K562 (cell line): Measurements from ENCODE around the gene ITSN2. TPM values are rescaled to one million over a fixed set of nuclear protein-coding genes. Genes with fewer than 3 reads are reported as not detected.

ENCODE experiments used
- ATAC-seq: fragments of 200-7000 bp; cut with Tn5 transposase; 3 replicates; pipeline ENCODE4 v1.9.1; 2020; ENCODE audit warnings: moderate library complexity
- BruUV-seq: library from RNA; stranded (reverse); fragments of 400-500 nt; replicated peaks from 2 replicates; lab custom pipeline; 2021; lab: Mats Ljungman, UMichigan
- CTCF ChIA-PET: fragments of 300-600 bp; formaldehyde crosslinking; extraction: SDS; loops from one replicate; lab custom pipeline; 2021; ENCODE audit warnings: low intra/inter-chr PET ratio; lab: Yijun Ruan, JAX
- POLR2A ChIA-PET: fragments of 300-600, 350-650 bp; sonication (Branson Sonifier 250); formaldehyde crosslinking; extraction: SDS; loops from one replicate; lab custom pipeline; 2021; ENCODE audit warnings: antibody characterized with exemption, inconsistent platforms; lab: Yijun Ruan, JAX
- DNase-seq, 4 experiments: peaks; one replicate each; pipeline versions ENCODE4 v3.0.0 to v3.0.0-alpha.2; 2011 to 2018; ENCODE audit warnings: low spot score in 3 of 4, mixed read lengths in 3 of 4; ENCODE audit errors: extremely low read depth in 1 of 4
- FAIRE-seq: peaks from 2 replicates; lab custom pipeline; 2011; peaks lifted over from hg19 to GRCh38; lab: Jason Lieb, UNC
- H2AFZ ChIP-seq: 2 replicates; pipeline ENCODE4 v1.6.0; 2011; ENCODE audit warnings: low read depth, low read length, control low read depth, inconsistent platforms
- H3K27ac ChIP-seq: fragments of 200-600 bp; 3 replicates; pipeline ENCODE4 v1.8.0; 2011; ENCODE audit warnings: low read depth, mild to moderate bottlenecking, control low read depth, inconsistent platforms, low read length, moderate library complexity, mixed read lengths; ENCODE audit errors: extremely low read depth
- H3K27me3 ChIP-seq, 2 experiments: fragments of 300-600 bp in 1 of 2; 2 replicates in 1 of 2; 3 replicates in 1 of 2; pipeline versions ENCODE4 v1.6.0 to v1.8.0; 2011; ENCODE audit warnings: inconsistent platforms in 2 of 2, low read length in 2 of 2, mild to moderate bottlenecking in 1 of 2, mixed read lengths in 1 of 2, moderate library complexity in 1 of 2; ENCODE audit not compliant: control insufficient read depth in 2 of 2, insufficient read depth in 2 of 2
- H3K36me3 ChIP-seq: fragments of 300-600 bp; 3 replicates; pipeline ENCODE4 v1.8.0; 2011; ENCODE audit warnings: mild to moderate bottlenecking, low read length, inconsistent platforms; ENCODE audit not compliant: control insufficient read depth, insufficient read depth
- H3K4me1 ChIP-seq, 2 experiments: fragments of 200-600 bp in 1 of 2; replicated peaks in 1 of 2; 2 replicates in 1 of 2; 3 replicates in 1 of 2; pipeline versions ENCODE4 v1.5.1 to v1.8.0; 2011; ENCODE audit warnings: inconsistent platforms in 2 of 2, low read length in 2 of 2, mild to moderate bottlenecking in 1 of 2, mixed read lengths in 1 of 2, moderate library complexity in 1 of 2; ENCODE audit not compliant: control insufficient read depth in 2 of 2, insufficient read depth in 2 of 2
- H3K4me2 ChIP-seq: 2 replicates; pipeline ENCODE4 v1.6.1; 2011; ENCODE audit warnings: low read length, control low read depth, inconsistent platforms, mixed read lengths; ENCODE audit not compliant: insufficient read depth
- H3K4me3 ChIP-seq: fragments of 200-600 bp; sonication (generic), shearing (Covaris generic); 2 replicates; pipeline ENCODE4 v1.5.1; 2016; ENCODE audit warnings: control low read depth, inconsistent platforms
- H3K79me2 ChIP-seq: fragments of 200-600 bp; 3 replicates; pipeline ENCODE4 v1.8.0; 2011; ENCODE audit warnings: low read length, inconsistent platforms; ENCODE audit not compliant: control insufficient read depth, insufficient read depth
- H3K9ac ChIP-seq, 2 experiments: 2 replicates each; pipeline versions ENCODE4 v1.6.0 to v1.6.1; 2011; ENCODE audit warnings: low read depth in 2 of 2, low read length in 2 of 2, control low read depth in 1 of 2, inconsistent platforms in 1 of 2, mild to moderate bottlenecking in 1 of 2, mixed read lengths in 1 of 2; ENCODE audit not compliant: insufficient read depth in 1 of 2
- H3K9me1 ChIP-seq: one replicate; pipeline ENCODE4 v1.6.0; 2011; ENCODE audit warnings: inconsistent platforms, mild to moderate bottlenecking, low read length, moderate library complexity; ENCODE audit not compliant: control insufficient read depth, insufficient read depth
- H3K9me3 ChIP-seq: replicated peaks from 2 replicates; pipeline ENCODE4 v1.5.1; 2011; ENCODE audit warnings: low read depth, low read length, inconsistent platforms; ENCODE audit not compliant: control insufficient read depth, insufficient read depth
- H4K20me1 ChIP-seq: replicated peaks from 2 replicates; pipeline ENCODE4 v1.6.1; 2011; ENCODE audit warnings: low read length, inconsistent platforms, mixed read lengths; ENCODE audit not compliant: control insufficient read depth, insufficient read depth
- ARID2 ChIP-seq: fragments of 450-650 bp; IDR thresholded peaks from 2 replicates; pipeline ENCODE4 v1.6.1; 2017; ENCODE audit warnings: antibody characterized with exemption, mild to moderate bottlenecking
- BRD4 ChIP-seq: fragments of 200-600 bp; sonication (generic); IDR thresholded peaks from 2 replicates; pipeline ENCODE4 v1.6.1; 2017; ENCODE audit warnings: inconsistent platforms
- CAMTA2 ChIP-seq: fragments of 250-450 bp; sonication (Bioruptor Pico); conservative IDR thresholded peaks from 2 replicates; pipeline ENCODE4 v1.5.1; 2022
- CBFA2T3 ChIP-seq: fragments of 450-650 bp; IDR thresholded peaks from 2 replicates; pipeline ENCODE4 v1.6.1; 2017
- GABPB2 ChIP-seq: fragments of 250-450 bp; sonication (Bioruptor Pico); conservative IDR thresholded peaks from 2 replicates; pipeline ENCODE4 v1.5.1; 2021; ENCODE audit warnings: mild to moderate bottlenecking
- HNRNPH1 ChIP-seq: fragments of 200-400 bp; formaldehyde crosslinking; optimal IDR thresholded peaks from 2 replicates; pipeline ENCODE3; 2017; ENCODE audit warnings: low read depth, mild to moderate bottlenecking, low read length, moderate library complexity
- PYGO2 ChIP-seq: fragments of 450-650 bp; IDR thresholded peaks from 2 replicates; pipeline ENCODE4 v1.6.1; 2016; ENCODE audit warnings: mild to moderate bottlenecking, missing genetic modification characterization, moderate library complexity, missing compliant biosample characterization
- RBM39 ChIP-seq: fragments of 200-400 bp; formaldehyde crosslinking; optimal IDR thresholded peaks from 2 replicates; pipeline ENCODE3; 2018; ENCODE audit warnings: low read depth, low read length
- TCF7 ChIP-seq: sonication (generic); IDR thresholded peaks from 2 replicates; pipeline ENCODE4 v1.6.1; 2016; ENCODE audit warnings: antibody characterized with exemption, borderline replicate concordance
- ZBTB7A ChIP-seq: IDR thresholded peaks from 2 replicates; pipeline ENCODE4 v1.6.1; 2011; ENCODE audit warnings: low read depth, mild to moderate bottlenecking, low read length, moderate library complexity, borderline replicate concordance; ENCODE audit not compliant: control insufficient read depth
- ZNF146 ChIP-seq: IDR thresholded peaks from one replicate; pipeline ENCODE4 v1.6.1; 2018; ENCODE audit warnings: missing compliant biosample characterization; ENCODE audit not compliant: unreplicated experiment
- WGBS: fragments of 100-300 bp; shearing (Covaris generic); methylation state at CpG from one replicate; pipeline ENCODE4 v1.1.6; 2016; ENCODE audit warnings: low coverage, mixed read lengths; ENCODE audit not compliant: insufficient coverage; ENCODE audit errors: missing lambda C conversion rate; 5-methylcytosine and 5-hydroxymethylcytosine counted together
- in situ Hi-C: fragments of 300-500 bp; cut with MboI; formaldehyde crosslinking; loops from 4 replicates; pipeline ENCODE4 v1.15.0; 2018; ENCODE audit warnings: inconsistent platforms, mixed read lengths
- intact Hi-C: fragments of 100-400 bp; cut with micrococcal nuclease; formaldehyde crosslinking; loops from 2 replicates; pipeline ENCODE4 v1.14.2; 2022
- polyA plus RNA-seq, 8 experiments: library from polyadenylated mRNA; depleted of rRNA in 4 of 8; stranded (reverse) in 5 of 8; unstranded in 3 of 8; fragments of >200 nt; fragmentation: Nextera tagmentation in 2 of 8; fragmentation: Illumina TruSeq in 1 of 8; extraction: Ambion mirVana in 2 of 8; extraction: Trizol in 1 of 8; gene quantifications; 2 replicates each; pipeline versions ENCODE4 v1.2.1 to v1.2.3, GENCODE V29; 2011 to 2014; ENCODE audit warnings: inconsistent platforms in 1 of 8, missing spikeins in 1 of 8
- total RNA-seq, 7 experiments: library from RNA; depleted of rRNA in 6 of 7; stranded (reverse); fragments of >200 nt in 6 of 7; fragmentation: Illumina TruSeq in 2 of 7; extraction: Trizol in 2 of 7; gene quantifications; 2 replicates each; pipeline versions ENCODE4 v1.2.1 to v1.2.3, GENCODE V29; 2011 to 2021; ENCODE audit warnings: low replicate concordance in 1 of 7
- TF ChIP-seq, protein P1 (sequence below): sonication (generic); formaldehyde crosslinking; IDR thresholded peaks from 2 replicates; pipeline ENCODE4 v1.8.0; 2022; ENCODE audit warnings: missing genetic modification reagents, mild to moderate bottlenecking, borderline replicate concordance
- TF ChIP-seq, protein P2 (sequence below), 2 experiments: IDR thresholded peaks; 2 replicates each; pipeline ENCODE4 v1.6.1; 2011; ENCODE audit warnings: borderline replicate concordance in 1 of 2, control low read depth in 1 of 2, low read depth in 1 of 2, low read length in 1 of 2, mild to moderate bottlenecking in 1 of 2, mixed read lengths in 1 of 2, moderate library complexity in 1 of 2; ENCODE audit not compliant: insufficient read depth in 1 of 2, insufficient read length in 1 of 2, poor library complexity in 1 of 2, severe bottlenecking in 1 of 2; ENCODE audit errors: extremely low read depth in 1 of 2
- TF ChIP-seq, protein P3 (sequence below): fragments of 150-350 bp; conservative IDR thresholded peaks from 2 replicates; pipeline ENCODE4 v1.6.1; 2014; ENCODE audit warnings: low read length
- TF ChIP-seq, protein P4 (sequence below): fragments of 250-450 bp; sonication (Bioruptor Pico); IDR thresholded peaks from 2 replicates; pipeline ENCODE4 v1.9.0; 2021; ENCODE audit warnings: mild to moderate bottlenecking

ITSN2 gene
- total and polyA plus RNA-seq, 9 of the 15 experiments (the other 6 are each of a cell fraction or from before 2014, with no cell fraction given) = 6.6 to 19.9 (median 15.2) TPM

DNA sequence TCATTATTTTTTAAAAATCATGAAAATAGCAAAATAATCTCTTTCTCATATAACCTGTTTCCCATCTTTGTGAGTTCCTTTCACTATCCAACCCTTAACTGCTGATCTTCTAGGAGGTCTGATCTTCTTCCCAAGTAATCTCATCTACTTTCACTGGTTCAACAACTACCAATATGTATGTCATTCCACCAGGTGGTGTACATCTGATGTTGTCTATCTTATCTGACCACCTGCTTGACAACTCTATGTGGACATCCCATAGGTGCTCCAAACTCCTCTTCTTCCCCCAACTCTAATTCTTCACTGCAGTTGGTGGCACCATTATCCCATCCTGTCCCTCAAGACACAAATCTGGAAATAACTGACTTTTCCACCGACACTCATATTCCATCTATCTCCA, 123.0 kb downstream of the ITSN2 start (continued):
- TF ChIP-seq, protein P1, sequence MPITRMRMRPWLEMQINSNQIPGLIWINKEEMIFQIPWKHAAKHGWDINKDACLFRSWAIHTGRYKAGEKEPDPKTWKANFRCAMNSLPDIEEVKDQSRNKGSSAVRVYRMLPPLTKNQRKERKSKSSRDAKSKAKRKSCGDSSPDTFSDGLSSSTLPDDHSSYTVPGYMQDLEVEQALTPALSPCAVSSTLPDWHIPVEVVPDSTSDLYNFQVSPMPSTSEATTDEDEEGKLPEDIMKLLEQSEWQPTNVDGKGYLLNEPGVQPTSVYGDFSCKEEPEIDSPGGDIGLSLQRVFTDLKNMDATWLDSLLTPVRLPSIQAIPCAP = no peak
- no peak for TF ChIP-seq PYGO2 (tag)
- peak; percentile 42 for TF ChIP-seq CBFA2T3
- TF ChIP-seq BRD4 = no peak
- TF ChIP-seq, protein P2, sequence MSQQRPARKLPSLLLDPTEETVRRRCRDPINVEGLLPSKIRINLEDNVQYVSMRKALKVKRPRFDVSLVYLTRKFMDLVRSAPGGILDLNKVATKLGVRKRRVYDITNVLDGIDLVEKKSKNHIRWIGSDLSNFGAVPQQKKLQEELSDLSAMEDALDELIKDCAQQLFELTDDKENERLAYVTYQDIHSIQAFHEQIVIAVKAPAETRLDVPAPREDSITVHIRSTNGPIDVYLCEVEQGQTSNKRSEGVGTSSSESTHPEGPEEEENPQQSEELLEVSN (IDR thresholded peaks at IDR 0.05; ENCODE audit: borderline replicate concordance in 1 of 2, extremely low read depth in 1 of 2, insufficient read depth in 1 of 2, insufficient read length in 1 of 2, low read depth in 1 of 2, low read length in 1 of 2, poor library complexity in 1 of 2, severe bottlenecking in 1 of 2) = no peak

DNA sequence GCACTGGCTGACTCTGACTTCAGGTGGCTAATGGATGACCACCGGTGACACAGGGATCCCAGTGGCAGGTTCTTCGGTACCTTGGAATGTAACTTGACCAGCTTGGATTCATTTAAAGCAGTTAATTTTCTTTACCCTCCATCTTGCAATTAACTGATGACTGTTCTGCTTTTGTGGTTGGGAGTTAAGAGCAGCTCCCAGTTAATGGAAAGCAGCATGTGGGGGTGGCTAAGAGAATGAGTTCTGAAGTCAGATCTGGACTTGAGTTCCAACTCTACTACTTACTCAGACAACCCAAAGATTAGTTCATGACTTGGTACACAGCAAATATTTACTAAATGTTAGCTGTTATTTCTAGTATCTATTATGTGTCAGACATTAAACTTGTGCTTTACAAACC, 127.0 kb downstream of the ITSN2 start:
- FAIRE-seq (no peak), ATAC-seq (no peak), DNase-seq (no peak)
- WGBS = 54% methylated on average over 2 of the region's 2 CpGs
- Histone ChIP-seq H2AFZ (no peak overlapping the region), H3K36me3 (no peaks in the 10 kb centered on the region), H3K27me3 (no peaks in the 10 kb centered on the region), H3K4me2 (no peak overlapping the region), H4K20me1 (no peaks in the 10 kb centered on the region), H3K27ac (no peak overlapping the region), H3K4me1 (no peaks in the 10 kb centered on the region; a peak in 1 of 5 replicates), H3K9me1 (no peaks in the 10 kb centered on the region), H3K9ac (no peak overlapping the region), H3K9me3 (no peaks in the 10 kb centered on the region), H3K79me2 (no peaks in the 10 kb centered on the region), H3K4me3 (no peak overlapping the region)
- POLR2A ChIA-PET = no interaction called here
- in situ Hi-C loops = loop anchor here (5.0 kb wide), 1 partner anchor 154 kb away; no protein-coding TSS in a partner anchor
- intact Hi-C loops = no loop called here
- no TSS peak for BruUV-seq
- CTCF ChIA-PET = no interaction called here
- TF ChIP-seq CAMTA2 (no peak), GABPB2 (CRISPR knock-in tag) (no peak), HNRNPH1 (no peak), TCF7 (no peak), RBM39 (no peak), ARID2 (no peak), ZBTB7A (no peak), ZNF146 (CRISPR knock-in tag) (no peak)
- TF ChIP-seq, protein P3, sequence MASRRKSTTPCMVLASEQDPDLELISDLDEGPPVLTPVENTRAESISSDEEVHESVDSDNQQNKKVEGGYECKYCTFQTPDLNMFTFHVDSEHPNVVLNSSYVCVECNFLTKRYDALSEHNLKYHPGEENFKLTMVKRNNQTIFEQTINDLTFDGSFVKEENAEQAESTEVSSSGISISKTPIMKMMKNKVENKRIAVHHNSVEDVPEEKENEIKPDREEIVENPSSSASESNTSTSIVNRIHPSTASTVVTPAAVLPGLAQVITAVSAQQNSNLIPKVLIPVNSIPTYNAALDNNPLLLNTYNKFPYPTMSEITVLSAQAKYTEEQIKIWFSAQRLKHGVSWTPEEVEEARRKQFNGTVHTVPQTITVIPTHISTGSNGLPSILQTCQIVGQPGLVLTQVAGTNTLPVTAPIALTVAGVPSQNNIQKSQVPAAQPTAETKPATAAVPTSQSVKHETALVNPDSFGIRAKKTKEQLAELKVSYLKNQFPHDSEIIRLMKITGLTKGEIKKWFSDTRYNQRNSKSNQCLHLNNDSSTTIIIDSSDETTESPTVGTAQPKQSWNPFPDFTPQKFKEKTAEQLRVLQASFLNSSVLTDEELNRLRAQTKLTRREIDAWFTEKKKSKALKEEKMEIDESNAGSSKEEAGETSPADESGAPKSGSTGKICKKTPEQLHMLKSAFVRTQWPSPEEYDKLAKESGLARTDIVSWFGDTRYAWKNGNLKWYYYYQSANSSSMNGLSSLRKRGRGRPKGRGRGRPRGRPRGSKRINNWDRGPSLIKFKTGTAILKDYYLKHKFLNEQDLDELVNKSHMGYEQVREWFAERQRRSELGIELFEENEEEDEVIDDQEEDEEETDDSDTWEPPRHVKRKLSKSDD = no peak
- TF ChIP-seq, protein P4, sequence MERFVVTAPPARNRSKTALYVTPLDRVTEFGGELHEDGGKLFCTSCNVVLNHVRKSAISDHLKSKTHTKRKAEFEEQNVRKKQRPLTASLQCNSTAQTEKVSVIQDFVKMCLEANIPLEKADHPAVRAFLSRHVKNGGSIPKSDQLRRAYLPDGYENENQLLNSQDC (CRISPR knock-in tag) = no peak
